ENCODE results near the gene RASGRP4. TPM values are rescaled to one million over a fixed set of nuclear protein-coding genes. Genes with fewer than 3 reads are reported as not detected.
A peak's percentile ranks its signal among the peaks of the same experiment; 100 is the strongest.

RASGRP4 gene
- total and polyA plus RNA-seq, 11 donors, result 0.51 to 6.7 (median 1.1) TPM

DNA sequence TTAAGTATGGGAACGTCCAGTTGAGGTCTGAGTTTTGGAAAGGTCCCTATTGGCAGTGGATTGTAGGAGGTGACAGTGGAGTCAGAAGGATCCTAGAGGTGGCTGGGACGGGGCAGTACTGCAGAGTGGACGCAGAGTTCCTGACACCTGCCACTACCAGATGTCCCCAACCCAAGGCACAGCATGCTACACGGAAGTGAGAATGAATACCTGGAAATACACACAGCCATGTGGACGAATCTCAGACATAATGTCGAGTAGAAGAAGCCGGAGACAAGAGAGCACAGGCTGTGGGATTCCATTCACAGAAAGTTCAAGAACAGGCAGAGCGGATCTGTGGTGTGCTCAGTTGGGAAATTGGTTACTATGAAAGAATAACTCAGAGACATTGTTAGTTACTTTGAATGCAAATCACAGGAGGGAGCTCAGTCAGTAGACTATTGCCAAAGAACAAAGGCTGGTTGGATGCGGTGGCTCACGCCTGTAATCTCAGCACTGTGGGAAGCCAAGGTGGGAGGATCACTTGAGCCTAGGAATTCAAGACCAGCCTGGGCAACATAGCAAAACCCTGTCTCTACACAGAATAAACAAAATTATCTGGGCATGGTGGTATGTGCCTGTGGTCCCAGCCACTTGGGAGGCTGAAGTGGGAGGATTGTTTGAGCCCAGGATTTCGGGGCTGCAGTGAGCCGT lies 44.9 kb upstream of the RASGRP4 start:
- WGBS, 4 donors, result 65 to 70% (median 68%) methylated on average over 12 of the region's 12 CpGs
- H3K27me3 ChIP-seq, result peaks cover 0 to 17% (median 0%) of the 10 kb centered on the region in 9 donors
- no peaks in the 10 kb centered on the region for H3K4me1 ChIP-seq
- no peak for ATAC-seq
- TF ChIP-seq, protein P1, sequence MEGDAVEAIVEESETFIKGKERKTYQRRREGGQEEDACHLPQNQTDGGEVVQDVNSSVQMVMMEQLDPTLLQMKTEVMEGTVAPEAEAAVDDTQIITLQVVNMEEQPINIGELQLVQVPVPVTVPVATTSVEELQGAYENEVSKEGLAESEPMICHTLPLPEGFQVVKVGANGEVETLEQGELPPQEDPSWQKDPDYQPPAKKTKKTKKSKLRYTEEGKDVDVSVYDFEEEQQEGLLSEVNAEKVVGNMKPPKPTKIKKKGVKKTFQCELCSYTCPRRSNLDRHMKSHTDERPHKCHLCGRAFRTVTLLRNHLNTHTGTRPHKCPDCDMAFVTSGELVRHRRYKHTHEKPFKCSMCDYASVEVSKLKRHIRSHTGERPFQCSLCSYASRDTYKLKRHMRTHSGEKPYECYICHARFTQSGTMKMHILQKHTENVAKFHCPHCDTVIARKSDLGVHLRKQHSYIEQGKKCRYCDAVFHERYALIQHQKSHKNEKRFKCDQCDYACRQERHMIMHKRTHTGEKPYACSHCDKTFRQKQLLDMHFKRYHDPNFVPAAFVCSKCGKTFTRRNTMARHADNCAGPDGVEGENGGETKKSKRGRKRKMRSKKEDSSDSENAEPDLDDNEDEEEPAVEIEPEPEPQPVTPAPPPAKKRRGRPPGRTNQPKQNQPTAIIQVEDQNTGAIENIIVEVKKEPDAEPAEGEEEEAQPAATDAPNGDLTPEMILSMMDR (IDR thresholded peaks at IDR 0.05), result no peak
- TF ChIP-seq POLR2A (IDR thresholded peaks at IDR 0.05), result no peak
- no peak overlapping the region for H3K27ac ChIP-seq
- DNase-seq, result no peak
- H3K36me3 ChIP-seq, result no peaks in the 10 kb centered on the region
- H3K9me3 ChIP-seq, result no peaks in the 10 kb centered on the region
- intact Hi-C loops (cut with DNase I), result no loop called here
- H3K4me3 ChIP-seq, result no peak overlapping the region

DNA sequence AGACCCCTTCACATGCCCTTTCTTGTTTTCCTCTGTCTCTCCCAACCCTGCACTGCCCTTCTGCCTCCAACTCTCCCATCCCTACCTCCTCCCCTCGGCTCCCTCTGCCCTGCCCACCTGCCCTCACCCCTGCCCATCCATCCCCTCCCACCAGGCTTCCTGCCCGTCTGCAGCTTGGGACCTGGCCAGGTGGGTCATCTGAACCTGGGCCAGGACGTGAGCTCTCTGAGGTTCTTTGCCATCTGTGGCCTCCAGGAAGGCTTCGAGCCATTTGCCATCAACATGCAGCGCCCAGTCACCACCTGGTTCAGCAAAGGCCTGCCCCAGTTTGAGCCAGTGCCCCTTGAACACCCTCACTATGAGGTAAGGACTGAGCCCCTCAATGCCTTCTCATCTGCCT lies 43.1 kb upstream of the RASGRP4 start:
- TF ChIP-seq POLR2A (IDR thresholded peaks at IDR 0.05), result no peak
- 61 to 73% (median 66%) methylated on average over 5 of the region's 5 CpGs for WGBS, 4 donors

DNA sequence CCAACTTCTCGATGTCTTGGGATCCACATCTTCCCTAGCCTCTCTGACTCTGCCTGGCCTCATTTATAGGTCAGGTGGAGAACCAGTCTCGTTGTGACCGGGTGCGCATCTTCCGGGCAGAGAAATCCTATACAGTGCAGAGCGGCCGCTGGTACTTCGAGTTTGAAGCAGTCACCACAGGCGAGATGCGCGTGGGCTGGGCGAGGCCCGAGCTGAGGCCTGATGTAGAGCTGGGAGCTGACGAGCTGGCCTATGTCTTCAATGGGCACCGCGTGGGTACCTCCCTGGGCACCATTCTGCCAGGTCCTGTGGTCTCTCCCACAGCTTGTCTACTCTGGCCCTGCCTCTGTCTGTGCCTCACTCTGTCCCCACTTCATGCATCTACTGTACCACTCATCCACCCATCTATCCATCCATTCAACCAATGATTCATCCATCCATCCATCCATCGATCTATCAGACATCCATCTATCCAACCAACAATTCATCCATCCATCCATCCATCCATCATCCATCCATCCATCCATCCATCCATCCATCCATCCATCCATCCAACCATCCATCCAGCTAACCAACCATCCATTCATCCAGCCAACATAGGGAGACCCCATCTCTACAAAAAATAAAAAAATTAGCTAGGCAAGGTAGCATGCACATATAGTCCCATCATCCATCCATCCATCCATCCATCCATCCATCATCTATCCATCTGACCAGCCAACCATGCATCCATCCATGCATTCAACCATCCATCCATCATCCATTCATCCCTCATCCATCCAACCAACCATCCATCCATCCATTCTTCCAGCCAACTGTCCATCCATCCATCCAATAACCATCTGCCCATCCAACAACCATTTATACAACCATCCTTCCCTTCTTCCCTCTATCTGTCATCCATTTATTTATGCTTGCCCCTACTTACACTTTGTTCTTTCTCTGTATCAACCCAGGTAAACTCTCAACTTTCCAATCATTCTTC lies 41.8 kb upstream of the RASGRP4 start:
- ATAC-seq (no peak), DNase-seq (no peak)
- intact Hi-C loops (cut with DNase I), result no loop called here
- H3K4me3 ChIP-seq, result no peak overlapping the region
- no peaks in the 10 kb centered on the region for H3K36me3 ChIP-seq
- no peaks in the 10 kb centered on the region for H3K4me1 ChIP-seq
- H3K9me3 ChIP-seq, result no peaks in the 10 kb centered on the region
- no peak overlapping the region for H3K27ac ChIP-seq
- TF ChIP-seq POLR2A (IDR thresholded peaks at IDR 0.05), result no peak
- TF ChIP-seq, protein P1 (IDR thresholded peaks at IDR 0.05), result no peak
- 89 to 94% (median 92%) methylated on average over 17 of the region's 17 CpGs for WGBS, 4 donors
- H3K27me3 ChIP-seq, result peaks cover 0 to 21% (median 0%) of the 10 kb centered on the region in 9 donors

More for the DNA sequence above, 43.1 kb upstream of the RASGRP4 start:
- Histone ChIP-seq H3K27me3 (peaks cover 0 to 21% (median 0%) of the 10 kb centered on the region in 9 donors), H3K27ac (no peak overlapping the region), H3K36me3 (no peaks in the 10 kb centered on the region), H3K4me3 (no peak overlapping the region), H3K4me1 (no peaks in the 10 kb centered on the region), H3K9me3 (no peaks in the 10 kb centered on the region)
- no peak for DNase-seq
- intact Hi-C loops (cut with DNase I), result no loop called here
- no peak for ATAC-seq

DNA sequence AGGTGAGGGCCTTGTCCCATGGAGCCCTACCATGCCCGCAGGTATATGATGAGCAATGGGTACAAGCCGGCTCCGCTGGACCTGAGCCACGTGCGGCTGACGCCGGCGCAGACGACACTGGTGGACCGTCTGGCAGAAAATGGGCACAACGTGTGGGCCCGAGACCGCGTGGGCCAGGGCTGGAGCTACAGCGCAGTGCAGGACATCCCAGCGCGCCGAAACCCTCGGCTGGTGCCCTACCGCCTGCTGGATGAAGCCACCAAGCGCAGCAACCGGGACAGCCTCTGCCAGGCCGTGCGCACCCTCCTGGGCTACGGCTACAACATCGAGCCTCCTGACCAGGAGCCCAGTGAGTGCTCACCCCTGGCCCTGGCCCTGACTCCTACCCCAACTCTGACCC lies 40.0 kb upstream of the RASGRP4 start:
- 90 to 95% (median 93%) methylated on average over 13 to 26 of the region's 26 CpGs for WGBS, 4 donors
- Histone ChIP-seq H3K36me3 (no peaks in the 10 kb centered on the region), H3K27ac (no peak overlapping the region), H3K4me3 (no peak overlapping the region), H3K4me1 (no peaks in the 10 kb centered on the region), H3K27me3 (peaks cover 0 to 27% (median 2%) of the 10 kb centered on the region in 9 donors), H3K9me3 (no peaks in the 10 kb centered on the region)
- ATAC-seq (peak in 1 of 4 donors; percentile 23), DNase-seq (peak in 1 of 5 donors; percentile 47)
- intact Hi-C loops (cut with DNase I), result no loop called here
- TF ChIP-seq POLR2A (IDR thresholded peaks at IDR 0.05), result no peak
- TF ChIP-seq, protein P1 (IDR thresholded peaks at IDR 0.05), result no peak
